DMS53 treated with DMSO at 0.1 percent for 48 hours (cell line): ENCODE data around the gene YLPM1.

Experiments
- DNase-seq: peaks from one replicate; lab custom pipeline; 2025; ENCODE audit not compliant: unreplicated experiment; lab: John Stamatoyannopoulos, UW

YLPM1 gene

DNA sequence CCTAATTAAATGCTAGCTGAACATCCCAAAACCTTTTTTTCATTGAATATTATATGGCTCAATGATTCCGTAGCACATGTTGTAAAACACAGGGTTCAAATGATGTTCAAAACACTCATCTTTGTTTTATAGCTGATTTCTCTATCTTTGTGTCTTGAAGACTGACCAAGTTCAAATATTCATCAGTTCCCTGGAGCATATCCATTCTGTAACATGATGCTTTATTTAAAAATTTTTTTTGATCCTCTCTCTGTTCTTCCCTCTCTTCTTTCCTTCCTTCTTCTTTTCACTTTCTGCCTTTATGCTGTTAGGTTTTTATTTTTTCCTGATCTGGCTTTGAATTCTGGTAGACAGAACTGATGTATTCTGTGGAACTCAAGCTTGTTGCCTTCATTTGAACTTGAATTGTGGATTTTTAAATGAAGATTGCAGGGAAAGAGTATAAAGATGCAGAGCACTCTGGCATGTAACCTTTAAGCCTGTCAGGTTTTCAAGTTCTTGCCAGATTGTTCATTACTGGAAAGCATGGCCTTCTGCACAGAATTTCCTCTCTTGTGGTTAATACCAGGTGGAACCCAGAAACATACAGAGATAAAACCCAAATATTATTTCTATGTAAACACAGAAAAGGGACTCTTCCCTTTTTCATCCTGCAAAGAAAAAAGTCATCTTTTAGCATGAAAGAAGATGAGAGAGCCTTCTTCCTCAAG, 73.3 kb downstream of the YLPM1 start:
- DNase-seq = no peak

DNA sequence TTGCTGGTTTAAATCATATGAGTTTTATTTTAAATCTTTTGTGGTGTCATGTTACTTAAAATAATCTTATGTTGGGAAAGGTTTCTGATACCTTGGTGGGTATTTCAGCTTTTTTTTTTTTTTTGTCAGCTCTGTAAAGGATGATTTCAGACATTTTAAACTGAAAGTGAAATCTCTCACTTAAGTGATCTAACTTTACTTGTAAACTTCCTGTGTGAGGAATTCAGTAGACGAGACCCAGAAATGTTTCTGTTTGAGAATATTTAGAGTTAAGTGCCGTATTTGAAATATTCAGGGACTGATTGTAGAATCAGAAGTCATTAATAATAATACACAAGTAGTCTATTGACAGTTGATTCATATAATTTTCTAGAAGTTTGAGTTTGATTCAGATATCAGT, 75.0 kb downstream of the YLPM1 start:
- DNase-seq = no peak

GRCh38 chr14:74840603-74841030, 77.5 kb downstream of the YLPM1 start:
- no peak for DNase-seq

- DNase-seq = no peak
These were observed 78.4 kb downstream of the YLPM1 start for GRCh38 chr14:74841230-74842207.

DNA sequence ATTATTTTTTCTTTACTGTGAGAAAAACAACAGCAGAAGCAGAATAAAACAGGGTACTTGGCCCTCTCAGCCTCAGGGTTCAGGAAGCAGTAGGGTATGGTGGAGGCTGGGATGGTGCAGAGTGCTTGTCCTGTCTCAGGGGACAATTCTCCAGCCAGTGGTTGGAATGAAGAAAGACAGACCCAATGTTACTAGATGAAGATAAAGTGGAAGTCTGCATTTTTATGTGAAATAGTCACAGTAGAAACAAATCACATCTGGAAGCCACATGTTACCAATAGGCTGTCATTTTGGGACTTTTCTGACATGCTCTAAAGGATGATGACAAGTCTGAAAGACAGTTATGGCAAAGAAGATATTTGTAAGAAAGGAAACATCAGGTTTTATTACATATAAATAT, 80.5 kb downstream of the YLPM1 start:
- no peak for DNase-seq

GRCh38 chr14:74846168-74846567, 83.1 kb downstream of the YLPM1 start:
- DNase-seq = no peak

- DNase-seq = no peak
These were observed 84.0 kb downstream of the YLPM1 start for GRCh38 chr14:74846968-74847665.

GRCh38 chr14:74848768-74849167, 85.7 kb downstream of the YLPM1 start:
- no peak for DNase-seq

- DNase-seq = no peak
These were observed 89.9 kb downstream of the YLPM1 start for GRCh38 chr14:74852922-74853530.

- no peak for DNase-seq
These were observed 90.5 kb downstream of the YLPM1 start for GRCh38 chr14:74853581-74853980.

DNA sequence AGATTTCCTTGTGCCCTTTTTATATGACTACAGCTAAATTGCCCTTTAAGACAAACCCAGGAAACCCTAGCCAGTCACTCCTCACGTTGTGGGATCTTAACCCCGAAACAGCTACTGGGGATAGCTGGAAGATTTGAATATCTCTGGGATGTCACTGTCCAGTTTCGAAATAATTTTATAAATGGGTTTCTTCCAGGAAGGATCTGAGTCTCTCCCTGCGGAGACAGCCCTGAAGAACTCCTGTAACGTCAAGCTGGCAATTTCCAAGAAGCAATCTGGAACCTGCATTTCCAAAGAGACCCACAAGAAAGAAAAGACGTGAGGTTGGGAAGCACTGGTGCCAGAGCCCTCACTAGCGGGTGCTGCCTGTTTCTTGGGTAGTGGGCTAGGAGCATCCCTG, 91.9 kb downstream of the YLPM1 start:
- DNase-seq = no peak

- no peak for DNase-seq
These were observed 92.8 kb downstream of the YLPM1 start for GRCh38 chr14:74855945-74856344.

DNA sequence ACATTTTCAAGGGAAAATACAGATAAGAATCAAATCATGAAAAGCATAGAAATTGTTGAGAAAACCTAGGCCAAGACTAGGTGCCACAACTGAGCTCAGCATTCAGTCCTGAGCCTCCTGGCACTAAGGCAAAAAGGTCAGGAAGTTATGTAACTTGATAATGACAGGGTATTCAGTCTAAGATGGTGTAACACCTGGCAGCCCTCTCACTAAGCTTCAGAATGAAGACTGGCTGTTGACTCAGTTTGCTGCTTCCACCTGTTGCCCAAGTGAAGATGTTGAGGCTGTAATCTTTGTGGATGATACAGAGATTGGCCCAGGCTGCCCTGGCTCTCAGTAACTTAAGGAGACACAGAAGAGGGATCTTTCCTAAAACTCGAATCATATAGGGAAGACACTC, 93.2 kb downstream of the YLPM1 start:
- no peak for DNase-seq

- DNase-seq = no peak
These were observed 94.9 kb downstream of the YLPM1 start for GRCh38 chr14:74858022-74858421.

- no peak for DNase-seq
These were observed 96.8 kb downstream of the YLPM1 start for GRCh38 chr14:74859757-74860552.

- DNase-seq = peak; percentile 50
These were observed 98.0 kb downstream of the YLPM1 start for GRCh38 chr14:74860899-74861733.

- no peak for DNase-seq
These were observed 98.6 kb downstream of the YLPM1 start for GRCh38 chr14:74861734-74862090.

GRCh38 chr14:74863274-74863673, 100.2 kb downstream of the YLPM1 start:
- no peak for DNase-seq

- DNase-seq = no peak
These were observed 101.1 kb downstream of the YLPM1 start for GRCh38 chr14:74864198-74864597.
